ENCODE results near the gene PCLO. TPM values are rescaled to one million over a fixed set of nuclear protein-coding genes. Genes with fewer than 3 reads are reported as not detected.

Gene PCLO
- total and polyA plus RNA-seq, 2 donors, result 0.75 to 2.3 TPM

GRCh38 chr7:83149466-83149865 is 13.2 kb downstream of the PCLO start:
- WGBS, result 82% methylated on average over 1 of the region's 1 CpG

GRCh38 chr7:83148776-83149175 is 13.9 kb downstream of the PCLO start:
- WGBS, result 60% methylated on average over 1 of the region's 1 CpG
- H3K4me1 ChIP-seq (ENCODE audit: control insufficient read depth in 2 of 2, insufficient read depth in 2 of 2, low read length in 2 of 2), result no peaks in the 10 kb centered on the region
- no peak overlapping the region for H3K4me3 ChIP-seq (ENCODE audit: low read length in 2 of 2)
- H3K27ac ChIP-seq (ENCODE audit: low read depth in 1 of 2, low read length in 1 of 2), result no peak overlapping the region
- no peaks in the 10 kb centered on the region for H3K36me3 ChIP-seq (ENCODE audit: control insufficient read depth in 2 of 2, insufficient read depth in 2 of 2, low read length in 1 of 2)
- no peak for DNase-seq (ENCODE audit: low read depth in 6 of 9, low spot score in 9 of 9)
- no peaks in the 10 kb centered on the region for H3K27me3 ChIP-seq (ENCODE audit: control insufficient read depth in 2 of 2, insufficient read depth in 1 of 2, low read length in 1 of 2)
- no peaks in the 10 kb centered on the region for H3K9me3 ChIP-seq (ENCODE audit: control insufficient read depth in 2 of 2, insufficient read depth in 1 of 2, low read length in 1 of 2)

More at GRCh38 chr7:83149466-83149865, 13.2 kb downstream of the PCLO start:
- Histone ChIP-seq H3K27ac (ENCODE audit: low read depth in 1 of 2, low read length in 1 of 2) (no peak overlapping the region), H3K4me1 (ENCODE audit: control insufficient read depth in 2 of 2, insufficient read depth in 2 of 2, low read length in 2 of 2) (no peaks in the 10 kb centered on the region), H3K4me3 (ENCODE audit: low read length in 2 of 2) (no peak overlapping the region), H3K36me3 (ENCODE audit: control insufficient read depth in 2 of 2, insufficient read depth in 2 of 2, low read length in 1 of 2) (no peaks in the 10 kb centered on the region), H3K27me3 (ENCODE audit: control insufficient read depth in 2 of 2, insufficient read depth in 1 of 2, low read length in 1 of 2) (no peaks in the 10 kb centered on the region), H3K9me3 (ENCODE audit: control insufficient read depth in 2 of 2, insufficient read depth in 1 of 2, low read length in 1 of 2) (no peaks in the 10 kb centered on the region)
- DNase-seq (ENCODE audit: low read depth in 6 of 9, low spot score in 9 of 9), result no peak

GRCh38 chr7:83143107-83143506 is 19.6 kb downstream of the PCLO start:
- no peaks in the 10 kb centered on the region for H3K4me1 ChIP-seq (ENCODE audit: control insufficient read depth in 2 of 2, insufficient read depth in 2 of 2, low read length in 2 of 2)
- no peaks in the 10 kb centered on the region for H3K27me3 ChIP-seq (ENCODE audit: control insufficient read depth in 2 of 2, insufficient read depth in 1 of 2, low read length in 1 of 2)
- no peak overlapping the region for H3K27ac ChIP-seq (ENCODE audit: low read depth in 1 of 2, low read length in 1 of 2)
- no peaks in the 10 kb centered on the region for H3K36me3 ChIP-seq (ENCODE audit: control insufficient read depth in 2 of 2, insufficient read depth in 2 of 2, low read length in 1 of 2)
- WGBS, result 95% methylated on average over 1 of the region's 1 CpG
- H3K9me3 ChIP-seq (ENCODE audit: control insufficient read depth in 2 of 2, insufficient read depth in 1 of 2, low read length in 1 of 2), result no peaks in the 10 kb centered on the region
- H3K4me3 ChIP-seq (ENCODE audit: low read length in 2 of 2), result no peak overlapping the region
- no peak for DNase-seq (ENCODE audit: low read depth in 6 of 9, low spot score in 9 of 9)

GRCh38 chr7:83142365-83142764 is 20.3 kb downstream of the PCLO start:
- Histone ChIP-seq H3K4me3 (ENCODE audit: low read length in 2 of 2) (no peak overlapping the region), H3K27me3 (ENCODE audit: control insufficient read depth in 2 of 2, insufficient read depth in 1 of 2, low read length in 1 of 2) (no peaks in the 10 kb centered on the region), H3K36me3 (ENCODE audit: control insufficient read depth in 2 of 2, insufficient read depth in 2 of 2, low read length in 1 of 2) (no peaks in the 10 kb centered on the region), H3K27ac (ENCODE audit: low read depth in 1 of 2, low read length in 1 of 2) (no peak overlapping the region), H3K9me3 (ENCODE audit: control insufficient read depth in 2 of 2, insufficient read depth in 1 of 2, low read length in 1 of 2) (no peaks in the 10 kb centered on the region), H3K4me1 (ENCODE audit: control insufficient read depth in 2 of 2, insufficient read depth in 2 of 2, low read length in 2 of 2) (no peaks in the 10 kb centered on the region)
- DNase-seq (ENCODE audit: low read depth in 6 of 9, low spot score in 9 of 9), result no peak
- WGBS, result 87% methylated on average over 2 of the region's 2 CpGs

GRCh38 chr7:83141927-83142326 is 20.8 kb downstream of the PCLO start:
- H3K4me3 ChIP-seq (ENCODE audit: low read length in 2 of 2), result no peak overlapping the region
- H3K36me3 ChIP-seq (ENCODE audit: control insufficient read depth in 2 of 2, insufficient read depth in 2 of 2, low read length in 1 of 2), result no peaks in the 10 kb centered on the region
- no peak overlapping the region for H3K27ac ChIP-seq (ENCODE audit: low read depth in 1 of 2, low read length in 1 of 2)
- no peak for DNase-seq (ENCODE audit: low read depth in 6 of 9, low spot score in 9 of 9)
- H3K4me1 ChIP-seq (ENCODE audit: control insufficient read depth in 2 of 2, insufficient read depth in 2 of 2, low read length in 2 of 2), result no peaks in the 10 kb centered on the region
- no peaks in the 10 kb centered on the region for H3K9me3 ChIP-seq (ENCODE audit: control insufficient read depth in 2 of 2, insufficient read depth in 1 of 2, low read length in 1 of 2)
- WGBS, result 93% methylated on average over 3 of the region's 3 CpGs
- no peaks in the 10 kb centered on the region for H3K27me3 ChIP-seq (ENCODE audit: control insufficient read depth in 2 of 2, insufficient read depth in 1 of 2, low read length in 1 of 2)

- H3K36me3 ChIP-seq (ENCODE audit: control insufficient read depth in 2 of 2, insufficient read depth in 2 of 2, low read length in 1 of 2), result no peaks in the 10 kb centered on the region
- H3K9me3 ChIP-seq (ENCODE audit: control insufficient read depth in 2 of 2, insufficient read depth in 1 of 2, low read length in 1 of 2), result no peaks in the 10 kb centered on the region
- whole genome bisulfite sequencing, result 76% methylated on average over 5 of the region's 5 CpGs
- no peak overlapping the region for H3K27ac ChIP-seq (ENCODE audit: low read depth in 1 of 2, low read length in 1 of 2)
- H3K4me3 ChIP-seq (ENCODE audit: low read length in 2 of 2), result no peak overlapping the region
- DNase-seq (ENCODE audit: low read depth in 6 of 9, low spot score in 9 of 9), result no peak
- no peaks in the 10 kb centered on the region for H3K27me3 ChIP-seq (ENCODE audit: control insufficient read depth in 2 of 2, insufficient read depth in 1 of 2, low read length in 1 of 2)
- H3K4me1 ChIP-seq (ENCODE audit: control insufficient read depth in 2 of 2, insufficient read depth in 2 of 2, low read length in 2 of 2), result no peaks in the 10 kb centered on the region
Measured at GRCh38 chr7:83130623-83131545, 31.8 kb downstream of the PCLO start.

GRCh38 chr7:83130191-83130590 is 32.5 kb downstream of the PCLO start:
- WGBS, result 96% methylated on average over 5 of the region's 5 CpGs
- no peak for DNase-seq (ENCODE audit: low read depth in 6 of 9, low spot score in 9 of 9)
- H3K27ac ChIP-seq (ENCODE audit: low read depth in 1 of 2, low read length in 1 of 2), result no peak overlapping the region

GRCh38 chr7:83119494-83119893 is 43.2 kb downstream of the PCLO start:
- no peak for DNase-seq (ENCODE audit: low read depth in 6 of 9, low spot score in 9 of 9)
- whole genome bisulfite sequencing, result 75% methylated on average over 2 of the region's 2 CpGs

More at GRCh38 chr7:83130191-83130590, 32.5 kb downstream of the PCLO start:
- Histone ChIP-seq H3K9me3 (ENCODE audit: control insufficient read depth in 2 of 2, insufficient read depth in 1 of 2, low read length in 1 of 2) (no peaks in the 10 kb centered on the region), H3K4me3 (ENCODE audit: low read length in 2 of 2) (no peak overlapping the region), H3K4me1 (ENCODE audit: control insufficient read depth in 2 of 2, insufficient read depth in 2 of 2, low read length in 2 of 2) (no peaks in the 10 kb centered on the region), H3K36me3 (ENCODE audit: control insufficient read depth in 2 of 2, insufficient read depth in 2 of 2, low read length in 1 of 2) (no peaks in the 10 kb centered on the region), H3K27me3 (ENCODE audit: control insufficient read depth in 2 of 2, insufficient read depth in 1 of 2, low read length in 1 of 2) (no peaks in the 10 kb centered on the region)

GRCh38 chr7:83119026-83119382 is 43.7 kb downstream of the PCLO start:
- WGBS, result 71% methylated on average over 1 of the region's 1 CpG
- no peak for DNase-seq (ENCODE audit: low read depth in 6 of 9, low spot score in 9 of 9)
- H3K4me3 ChIP-seq (ENCODE audit: low read length in 2 of 2), result no peak overlapping the region
- no peaks in the 10 kb centered on the region for H3K36me3 ChIP-seq (ENCODE audit: control insufficient read depth in 2 of 2, insufficient read depth in 2 of 2, low read length in 1 of 2)
- H3K9me3 ChIP-seq (ENCODE audit: control insufficient read depth in 2 of 2, insufficient read depth in 1 of 2, low read length in 1 of 2), result peaks cover 0 to 4% of the 10 kb centered on the region in 2 donors
- H3K27me3 ChIP-seq (ENCODE audit: control insufficient read depth in 2 of 2, insufficient read depth in 1 of 2, low read length in 1 of 2), result no peaks in the 10 kb centered on the region
- H3K4me1 ChIP-seq (ENCODE audit: control insufficient read depth in 2 of 2, insufficient read depth in 2 of 2, low read length in 2 of 2), result no peaks in the 10 kb centered on the region
- no peak overlapping the region for H3K27ac ChIP-seq (ENCODE audit: low read depth in 1 of 2, low read length in 1 of 2)

More at GRCh38 chr7:83119494-83119893, 43.2 kb downstream of the PCLO start:
- no peaks in the 10 kb centered on the region for H3K36me3 ChIP-seq (ENCODE audit: control insufficient read depth in 2 of 2, insufficient read depth in 2 of 2, low read length in 1 of 2)
- H3K27me3 ChIP-seq (ENCODE audit: control insufficient read depth in 2 of 2, insufficient read depth in 1 of 2, low read length in 1 of 2), result no peaks in the 10 kb centered on the region
- H3K4me1 ChIP-seq (ENCODE audit: control insufficient read depth in 2 of 2, insufficient read depth in 2 of 2, low read length in 2 of 2), result no peaks in the 10 kb centered on the region
- H3K4me3 ChIP-seq (ENCODE audit: low read length in 2 of 2), result no peak overlapping the region
- H3K27ac ChIP-seq (ENCODE audit: low read depth in 1 of 2, low read length in 1 of 2), result no peak overlapping the region
- H3K9me3 ChIP-seq (ENCODE audit: control insufficient read depth in 2 of 2, insufficient read depth in 1 of 2, low read length in 1 of 2), result peaks cover 0 to 6% of the 10 kb centered on the region in 2 donors
